HG02571 (cell line): ENCODE measurements around the gene APC2.
"Not testable (repeated sequence)": the region's sequence is repeated elsewhere in the genome, so short reads cannot be mapped to it uniquely, and the experiment has no call there.

Experiments
- ATAC-seq: cut with Tn5 transposase; IDR thresholded peaks from one replicate; pipeline ENCODE4 v1.9.1; 2021; ENCODE audit warnings: mild to moderate bottlenecking, moderate library complexity; ENCODE audit not compliant: unreplicated experiment

APC2 gene

GRCh38 chr19:1474011-1474764 is 24.3 kb downstream of the APC2 start:
- ATAC-seq = no peak

GRCh38 chr19:1474765-1475351 is 24.9 kb downstream of the APC2 start:
- no peak for ATAC-seq

GRCh38 chr19:1475751-1476437 is 26.0 kb downstream of the APC2 start:
- no peak for ATAC-seq

GRCh38 chr19:1477056-1477455 is 27.1 kb downstream of the APC2 start:
- ATAC-seq = not testable (repeated sequence)

- peak; percentile 71 for ATAC-seq
Measured at GRCh38 chr19:1478934-1479707, 29.2 kb downstream of the APC2 start, which contains the start of gene C19orf25. TSS of gene C19orf25 (minus strand) at chr19:1479215. CDS start at chr19:1478903, 312 bp downstream.

GRCh38 chr19:1481224-1481892 is 31.4 kb downstream of the APC2 start:
- no peak for ATAC-seq

GRCh38 chr19:1481893-1482360 is 32.0 kb downstream of the APC2 start:
- ATAC-seq = no peak

GRCh38 chr19:1482361-1483130 is 32.6 kb downstream of the APC2 start:
- ATAC-seq = no peak

- no peak for ATAC-seq
Measured at GRCh38 chr19:1483131-1483978, 33.4 kb downstream of the APC2 start.

GRCh38 chr19:1483979-1484428 is 34.1 kb downstream of the APC2 start:
- ATAC-seq = no peak

GRCh38 chr19:1486720-1487575 is 37.0 kb downstream of the APC2 start:
- ATAC-seq = no peak

- no peak for ATAC-seq
Measured at GRCh38 chr19:1487576-1488281, 37.8 kb downstream of the APC2 start.

GRCh38 chr19:1488282-1488601 is 38.3 kb downstream of the APC2 start:
- ATAC-seq = no peak

- ATAC-seq = no peak
Measured at GRCh38 chr19:1489463-1490310, 39.8 kb downstream of the APC2 start.

- ATAC-seq = peak; percentile 78
Measured at GRCh38 chr19:1490311-1491113, 40.6 kb downstream of the APC2 start, which contains the start of gene PCSK4. TSS of gene PCSK4 (minus strand) at chr19:1490350. CDS start at chr19:1490346, 4 bp downstream.
